Middle frontal gyrus (tissue), 1 donor: ENCODE data around the gene KANTR.
A peak's percentile ranks its signal among the peaks of the same experiment; 100 is the strongest.

Experiments used
- DNase-seq: peaks from one replicate; pipeline ENCODE4 v3.0.0-alpha.2; 2015; ENCODE audit warnings: low spot score; ENCODE audit errors: extremely low spot score

The KANTR gene

DNA sequence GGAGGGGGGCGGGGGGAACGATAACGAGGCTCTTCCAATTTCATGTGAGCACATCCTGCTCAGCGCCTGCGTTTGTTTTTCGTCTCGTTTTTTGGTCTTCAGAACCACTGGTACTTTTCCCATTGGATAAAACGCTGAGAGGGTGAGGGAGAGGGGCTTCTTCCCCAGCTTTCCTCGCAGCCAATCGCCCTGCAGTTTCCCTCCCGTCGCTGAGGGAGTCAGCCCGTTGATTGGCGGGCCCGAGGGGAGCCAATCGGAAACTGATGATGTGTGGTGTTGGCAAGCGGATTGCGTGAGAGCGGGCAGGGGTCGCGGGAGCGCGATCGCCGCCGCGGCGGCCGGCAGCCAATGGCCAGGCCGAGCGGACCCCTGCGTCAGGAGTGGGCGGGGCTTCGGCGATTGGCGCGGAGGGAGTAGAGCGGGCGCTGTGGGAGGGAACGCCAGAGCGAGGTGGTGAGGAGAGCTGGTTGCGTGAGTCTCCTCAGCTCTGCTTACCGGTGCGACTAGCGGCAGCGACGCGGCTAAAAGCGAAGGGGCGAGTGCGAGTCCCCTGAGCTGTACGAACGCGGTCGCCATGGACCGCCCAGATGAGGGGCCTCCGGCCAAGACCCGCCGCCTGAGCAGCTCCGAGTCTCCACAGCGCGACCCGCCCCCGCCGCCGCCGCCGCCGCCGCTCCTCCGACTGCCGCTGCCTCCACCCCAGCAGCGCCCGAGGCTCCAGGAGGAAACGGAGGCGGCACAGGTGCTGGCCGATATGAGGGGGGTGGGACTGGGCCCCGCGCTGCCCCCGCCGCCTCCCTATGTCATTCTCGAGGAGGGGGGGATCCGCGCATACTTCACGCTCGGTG is 11.8 kb upstream of the KANTR start, which contains the start of gene TSPYL2:
Gene TSPYL2, plus strand, starts transcription at position 443 of the 848 bp plus-strand sequence. Its CDS starts 132 bp downstream, at position 575.
- peak; percentile 89 for DNase-seq

DNA sequence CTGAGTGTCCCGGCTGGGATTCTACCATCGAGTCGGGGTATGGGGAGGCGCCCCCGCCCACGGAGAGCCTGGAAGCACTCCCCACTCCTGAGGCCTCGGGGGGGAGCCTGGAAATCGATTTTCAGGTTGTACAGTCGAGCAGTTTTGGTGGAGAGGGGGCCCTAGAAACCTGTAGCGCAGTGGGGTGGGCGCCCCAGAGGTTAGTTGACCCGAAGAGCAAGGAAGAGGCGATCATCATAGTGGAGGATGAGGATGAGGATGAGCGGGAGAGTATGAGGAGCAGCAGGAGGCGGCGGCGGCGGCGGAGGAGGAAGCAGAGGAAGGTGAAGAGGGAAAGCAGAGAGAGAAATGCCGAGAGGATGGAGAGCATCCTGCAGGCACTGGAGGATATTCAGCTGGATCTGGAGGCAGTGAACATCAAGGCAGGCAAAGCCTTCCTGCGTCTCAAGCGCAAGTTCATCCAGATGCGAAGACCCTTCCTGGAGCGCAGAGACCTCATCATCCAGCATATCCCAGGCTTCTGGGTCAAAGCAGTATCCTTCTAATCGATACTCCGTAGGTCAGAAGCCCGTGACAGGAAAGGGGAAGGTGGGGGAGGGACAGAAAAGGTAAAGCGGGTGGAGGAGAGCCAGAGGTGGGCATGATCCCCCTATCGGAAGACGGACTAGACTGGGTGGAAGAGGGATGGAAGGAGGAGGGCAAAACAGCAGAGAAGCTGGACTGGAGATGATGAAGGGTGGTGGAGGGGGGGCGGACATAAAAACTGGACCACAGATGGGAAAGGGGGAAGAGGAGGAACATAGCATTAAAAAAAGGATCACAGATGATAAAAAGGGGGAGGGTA is 10.9 kb upstream of the KANTR start:
- no peak for DNase-seq

- DNase-seq: no peak
These were observed 9.8 kb upstream of the KANTR start for GRCh38 chrX:53084043-53084570.

GRCh38 chrX:53084863-53085262 is 9.1 kb upstream of the KANTR start:
- no peak for DNase-seq

GRCh38 chrX:53085661-53086229 is 8.2 kb upstream of the KANTR start:
- DNase-seq: no peak

GRCh38 chrX:53086464-53086863 is 7.5 kb upstream of the KANTR start:
- no peak for DNase-seq

DNA sequence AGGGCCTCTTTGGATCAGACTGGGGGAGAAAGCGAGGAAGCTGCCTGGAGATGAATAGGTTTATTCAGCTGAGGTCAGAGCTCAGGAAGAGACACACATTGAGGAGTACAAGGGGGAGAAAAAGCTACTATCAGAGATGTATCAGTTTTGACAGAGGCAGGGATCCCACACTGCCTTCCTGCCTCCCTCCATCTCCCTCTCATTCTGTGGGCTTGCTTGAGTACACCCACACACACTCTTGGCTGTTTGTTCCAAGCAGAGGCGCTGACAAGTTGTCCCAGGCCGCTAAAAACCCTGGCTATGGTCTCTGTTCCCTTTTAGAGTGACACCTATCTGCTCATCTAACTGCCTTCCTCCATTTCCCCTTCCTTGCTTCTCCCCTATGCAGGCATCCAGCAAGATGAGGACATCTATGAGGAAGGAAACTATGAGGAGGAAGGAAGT is 6.5 kb upstream of the KANTR start:
- no peak for DNase-seq

DNA sequence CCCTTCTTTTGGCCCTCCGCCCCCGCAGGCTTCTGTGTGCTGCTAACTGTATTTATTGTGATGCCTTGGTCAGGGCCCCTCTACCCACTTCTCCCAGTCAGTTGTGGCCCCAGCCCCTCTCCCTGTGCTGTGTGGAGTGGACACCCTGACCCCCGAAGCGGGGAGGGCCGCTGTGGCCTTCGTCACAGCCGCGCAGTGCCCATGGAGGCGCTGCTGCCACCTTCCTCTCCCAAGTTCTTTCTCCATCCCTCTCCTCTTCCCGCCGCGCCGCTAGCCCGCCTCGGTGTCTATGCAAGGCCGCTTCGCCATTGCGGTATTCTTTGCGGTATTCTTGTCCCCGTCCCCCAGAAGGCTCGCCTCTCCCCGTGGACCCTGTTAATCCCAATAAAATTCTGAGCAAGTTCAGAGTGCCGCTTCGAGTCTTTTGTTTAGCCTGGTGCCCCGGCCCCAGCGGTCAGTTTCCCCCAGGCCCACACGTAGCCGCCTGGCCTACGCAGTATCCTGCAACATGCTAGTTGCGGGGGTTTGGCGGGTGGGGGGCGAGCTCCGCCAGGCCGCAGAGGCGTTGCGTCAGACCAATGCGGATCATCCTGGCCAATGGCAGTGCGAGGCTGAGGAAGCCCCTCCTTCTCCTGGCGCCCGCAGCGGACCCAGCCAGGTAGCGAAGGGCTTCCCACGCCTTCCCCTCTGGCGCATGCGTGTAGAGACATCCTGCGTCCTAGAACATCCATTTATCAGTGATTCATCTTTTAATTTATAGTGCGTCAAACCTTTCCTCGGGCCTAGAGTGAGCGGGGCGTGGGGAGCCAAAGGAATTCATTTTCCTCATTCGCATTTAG is 5.6 kb upstream of the KANTR start:
- DNase-seq: peak; percentile 59

DNA sequence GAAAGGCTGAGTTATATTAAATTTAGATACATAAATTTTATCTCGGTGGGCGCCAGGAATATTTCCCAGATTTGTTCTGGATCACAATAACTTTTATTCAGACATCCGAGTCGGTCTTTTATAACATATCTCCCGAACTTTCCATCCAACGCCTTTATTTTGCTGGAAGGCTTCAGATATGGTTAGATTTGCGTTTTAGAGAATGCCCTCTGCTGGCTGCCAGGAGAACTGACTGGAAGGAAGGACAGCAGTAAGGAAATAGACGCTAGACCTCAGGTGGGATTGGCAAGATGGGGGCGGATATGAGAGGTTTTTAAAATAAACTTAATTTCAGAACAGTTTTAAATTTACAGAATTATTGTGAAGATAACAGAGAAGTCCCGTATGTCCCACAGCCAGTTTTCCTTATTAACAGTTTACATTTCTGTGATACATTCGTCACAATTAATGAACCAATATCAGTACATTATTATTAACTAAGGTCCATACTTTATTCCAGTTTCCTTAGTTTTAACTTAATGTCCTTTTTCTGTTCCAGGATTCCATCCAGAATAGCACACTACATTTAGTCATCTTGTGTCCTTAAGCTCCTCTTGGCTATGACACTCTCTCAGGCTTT is 4.6 kb upstream of the KANTR start:
- DNase-seq: no peak

- no peak for DNase-seq
These were observed 4.0 kb upstream of the KANTR start for GRCh38 chrX:53089925-53090324.

GRCh38 chrX:53091354-53091753 is 2.6 kb upstream of the KANTR start:
- DNase-seq: no peak

GRCh38 chrX:53093177-53093655 is 726 bp upstream of the KANTR start:
- DNase-seq: no peak

DNA sequence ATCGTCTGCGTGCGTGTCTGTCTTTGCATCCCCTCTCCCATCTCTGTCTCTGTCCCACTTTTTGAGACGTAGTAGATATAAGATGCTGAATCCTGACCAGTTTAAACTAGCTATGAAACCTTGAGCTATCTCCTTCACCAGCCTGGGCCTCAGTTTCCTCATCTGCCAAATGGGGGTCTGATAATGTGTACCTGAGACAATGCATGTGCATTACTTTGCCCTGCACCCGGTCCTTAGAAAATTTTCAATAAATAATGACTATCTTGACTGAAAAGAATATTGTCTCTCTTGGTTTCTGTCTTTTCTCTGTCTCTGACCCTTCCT is 602 bp downstream of the KANTR start:
- no peak for DNase-seq

DNA sequence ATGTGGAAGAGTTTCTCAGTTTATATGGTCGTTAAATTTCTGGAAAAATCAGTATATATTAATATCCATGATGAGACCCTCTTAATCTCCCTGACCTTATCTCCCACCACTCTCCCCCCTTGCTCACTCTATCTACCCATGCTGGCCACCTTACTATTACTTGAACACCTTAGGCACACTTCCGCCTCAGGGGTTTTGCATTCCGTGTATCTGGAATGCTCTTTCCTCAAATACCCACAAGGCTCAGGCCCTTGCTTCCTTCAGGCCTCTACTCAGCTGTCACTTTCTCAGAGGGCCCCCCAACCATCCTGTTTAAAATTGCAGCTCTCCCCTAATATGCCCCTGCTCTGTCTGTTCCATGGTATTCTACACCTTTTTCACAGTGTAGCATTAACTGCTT is 1.9 kb downstream of the KANTR start:
- no peak for DNase-seq

- no peak for DNase-seq
These were observed 21.1 kb downstream of the KANTR start for GRCh38 chrX:53114864-53115549.

GRCh38 chrX:53115550-53115874 is 21.6 kb downstream of the KANTR start:
- DNase-seq: no peak

- DNase-seq: no peak
These were observed 22.2 kb downstream of the KANTR start for GRCh38 chrX:53116101-53116500.

- DNase-seq: no peak
These were observed 28.1 kb downstream of the KANTR start for GRCh38 chrX:53122013-53122412.

- no peak for DNase-seq
These were observed 31.6 kb downstream of the KANTR start for GRCh38 chrX:53125506-53125905.

DNA sequence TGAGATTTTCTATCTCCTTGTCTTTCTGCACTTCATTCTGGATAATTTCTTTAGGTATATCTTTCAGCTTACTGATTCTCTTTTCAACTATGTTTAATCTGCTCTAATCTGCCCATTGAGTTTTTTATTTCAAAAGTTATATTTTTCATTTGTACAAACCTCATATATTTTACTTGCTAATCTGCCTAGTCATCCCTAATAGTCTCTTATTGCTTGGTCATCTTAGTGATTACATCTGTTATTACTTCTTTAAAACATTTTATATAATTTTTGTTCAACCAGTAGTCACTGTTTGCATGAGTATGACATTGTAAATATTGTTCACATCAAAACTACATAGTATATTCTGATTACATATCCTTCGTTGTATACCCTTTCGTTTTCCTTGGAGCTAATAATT is 32.4 kb downstream of the KANTR start:
- no peak for DNase-seq
